Lower leg skin (tissue), 4 donors: Measurements from ENCODE around the gene DGCR2. TPM values are rescaled to one million over a fixed set of nuclear protein-coding genes. Genes with fewer than 3 reads are reported as not detected.
"Not testable (repeated sequence)": the region's sequence is repeated elsewhere in the genome, so short reads cannot be mapped to it uniquely, and the experiment has no call there.

Source experiments
- DNase-seq, 2 donors: peaks; one replicate each; pipeline ENCODE4 v3.0.0-alpha.2; 2019; ENCODE audit warnings: low spot score in 2 of 2
- H3K4me3 ChIP-seq: fragments of 200-600 bp; sonication (generic); 2 replicates; pipeline ENCODE4 v1.5.1; 2017; ENCODE audit warnings: mild to moderate bottlenecking, low read depth; ENCODE audit not compliant: poor library complexity, severe bottlenecking
- CTCF ChIP-seq, 3 donors: fragments of 450-650 bp; IDR thresholded peaks; one replicate each; pipeline ENCODE4 v1.5.1; 2016; ENCODE audit warnings: antibody characterized with exemption in 3 of 3, mild to moderate bottlenecking in 3 of 3, moderate library complexity in 2 of 3
- POLR2A ChIP-seq, 2 donors: fragments of 450-650 bp; IDR thresholded peaks; one replicate each; pipeline ENCODE4 v1.6.1; 2016 to 2017; ENCODE audit warnings: antibody characterized with exemption in 2 of 2, mild to moderate bottlenecking in 1 of 2, moderate library complexity in 1 of 2
- whole genome bisulfite sequencing, 2 donors: methylation state at CpG; one replicate each; pipeline ENCODE4 v1.1.5; 2018; 5-methylcytosine and 5-hydroxymethylcytosine counted together
- intact Hi-C: fragments of 100-400 bp; cut with DNase I; formaldehyde crosslinking; loops from one replicate; pipeline ENCODE4 v1.15.0; 2023; ENCODE audit warnings: low total_unique reads
- total RNA-seq, 4 donors: library from RNA; depleted of rRNA; stranded (reverse); fragments of >200 nt; gene quantifications; one replicate each; pipeline ENCODE4 v1.1.0, GENCODE V29; 2016

DGCR2 gene
- total RNA-seq, 4 donors from 2014 or later: 88.7 to 142 (median 141) TPM

DNA sequence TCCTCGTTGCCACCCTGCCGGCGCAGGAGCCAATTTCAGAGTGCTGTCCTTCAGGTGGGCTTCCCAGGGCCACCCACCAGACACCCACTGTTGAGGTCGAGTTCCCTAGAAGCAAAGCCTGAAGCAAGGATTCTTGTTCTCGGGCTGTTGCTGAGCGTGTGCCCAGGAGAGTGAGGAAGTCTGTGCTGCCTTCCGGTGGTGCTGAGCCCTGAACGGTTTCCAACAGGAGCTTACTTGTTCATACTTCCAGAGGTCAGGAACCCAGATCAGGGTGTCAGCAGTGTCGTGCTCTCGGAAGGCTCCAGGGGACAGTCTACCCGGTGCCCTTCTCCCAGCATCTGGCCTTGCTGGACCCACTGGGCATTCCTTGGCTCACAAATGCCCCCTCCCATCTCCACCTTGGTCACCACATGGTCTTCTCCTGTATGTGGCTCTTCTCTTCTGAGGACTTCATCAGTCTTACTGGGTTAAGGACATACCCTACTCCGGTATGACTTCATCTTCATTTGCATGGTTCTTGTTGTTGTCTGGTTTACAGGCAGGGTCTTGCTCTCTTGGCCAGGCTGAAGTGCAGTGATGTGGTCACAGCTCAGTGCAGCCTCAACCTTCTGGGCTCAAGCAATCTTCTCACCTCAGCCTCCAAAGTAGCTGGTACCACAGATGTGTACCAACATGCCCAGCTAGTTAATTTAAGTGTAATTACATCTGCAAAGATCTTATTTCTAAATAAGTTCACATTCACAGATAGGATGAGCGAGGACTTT lies 45.1 kb upstream of the DGCR2 start:
- TF ChIP-seq POLR2A (IDR thresholded peaks at IDR 0.05): no peak
- no peak overlapping the region for H3K4me3 ChIP-seq
- WGBS, 2 donors: 59 to 71% methylated on average over 13 of the region's 13 CpGs
- intact Hi-C loops: no loop called here
- DNase-seq: no peak

- intact Hi-C loops: no loop called here
- no peak for TF ChIP-seq CTCF (IDR thresholded peaks at IDR 0.05)
- TF ChIP-seq POLR2A (IDR thresholded peaks at IDR 0.05): no peak
- H3K4me3 ChIP-seq: no peak overlapping the region
- 78 to 83% methylated on average over 8 of the region's 8 CpGs for WGBS, 2 donors
- no peak for DNase-seq
These were observed 44.2 kb upstream of the DGCR2 start for GRCh38 chr22:19166421-19166820.

GRCh38 chr22:19164425-19164824 lies 42.2 kb upstream of the DGCR2 start:
- H3K4me3 ChIP-seq: no peak overlapping the region
- 95 to 96% methylated on average over 6 of the region's 6 CpGs for WGBS, 2 donors
- TF ChIP-seq CTCF (IDR thresholded peaks at IDR 0.05) (no peak), POLR2A (IDR thresholded peaks at IDR 0.05) (no peak)
- intact Hi-C loops: no loop called here
- DNase-seq: no peak

DNA sequence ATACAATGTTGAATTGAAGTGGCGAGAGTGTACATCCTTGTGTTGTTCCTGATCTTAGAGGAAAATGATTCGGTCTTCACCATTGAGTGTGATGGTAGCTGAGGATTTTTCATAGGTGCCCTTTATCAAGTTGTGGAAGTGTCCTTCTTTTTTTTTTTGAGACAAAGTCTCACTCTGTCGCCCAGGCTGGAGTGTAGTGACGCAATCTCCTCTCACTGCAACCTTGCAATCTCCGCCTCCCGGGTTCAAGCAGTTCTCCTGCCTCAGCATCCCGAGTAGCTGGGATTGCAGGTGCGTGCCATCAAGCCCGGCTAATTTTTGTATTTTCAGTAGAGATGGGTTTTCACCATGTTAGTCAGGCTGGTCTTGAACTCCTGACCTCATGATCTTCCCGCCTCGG lies 36.4 kb upstream of the DGCR2 start:
- WGBS, 2 donors: 87 to 90% methylated on average over 11 of the region's 11 CpGs
- intact Hi-C loops, H3K4me3 ChIP-seq, DNase-seq: not testable (repeated sequence)

DNA sequence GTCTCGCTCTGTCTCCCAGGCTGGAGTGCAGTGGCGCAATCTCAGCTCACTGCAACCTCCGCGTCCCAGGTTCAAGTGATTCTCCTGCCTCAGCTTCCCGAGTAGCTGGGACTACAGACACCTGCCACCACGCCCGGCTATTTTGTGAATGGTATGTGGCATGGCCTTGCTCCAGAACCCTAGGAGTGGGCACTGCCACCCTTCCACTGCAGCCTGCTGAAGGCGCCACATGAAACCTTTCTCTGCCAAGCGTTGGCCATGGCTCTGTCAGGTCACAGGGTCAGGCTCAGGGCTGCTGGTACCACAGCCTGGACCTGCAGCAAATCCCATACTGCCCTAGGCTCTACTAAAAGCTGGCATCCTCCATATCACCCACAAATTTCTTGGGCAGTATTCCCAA lies 33.9 kb upstream of the DGCR2 start:
- intact Hi-C loops, DNase-seq, H3K4me3 ChIP-seq: not testable (repeated sequence)
- 69 to 71% methylated on average over 9 of the region's 9 CpGs for WGBS, 2 donors

GRCh38 chr22:19152942-19153883 lies 31.0 kb upstream of the DGCR2 start:
- DNase-seq: no peak
- intact Hi-C loops: no loop called here
- WGBS, 2 donors: 60 to 62% methylated on average over 11 of the region's 11 CpGs
- no peak for TF ChIP-seq POLR2A (IDR thresholded peaks at IDR 0.05)
- no peak for TF ChIP-seq CTCF (IDR thresholded peaks at IDR 0.05)
- no peak overlapping the region for H3K4me3 ChIP-seq
